Mesothelial cell of epicardium (in vitro differentiated cells): Measurements from ENCODE around the gene ALMS1. TPM values are rescaled to one million over a fixed set of nuclear protein-coding genes. Genes with fewer than 3 reads are reported as not detected.

Source experiments
- DNase-seq, 2 experiments: peaks; one replicate each; pipeline ENCODE4 v3.0.0; 2021; ENCODE audit warnings: low spot score in 2 of 2; ENCODE audit not compliant: unreplicated experiment in 2 of 2
- H3K27ac Mint-ChIP-seq: 2 replicates; pipeline ENCODE4 v1.8.0; 2021; ENCODE audit warnings: mixed read lengths
- H3K27me3 Mint-ChIP-seq: 2 replicates; pipeline ENCODE4 v1.8.0; 2021; ENCODE audit warnings: low read depth, mixed read lengths
- H3K36me3 Mint-ChIP-seq: 2 replicates; pipeline ENCODE4 v1.8.0; 2021; ENCODE audit warnings: mixed read lengths
- H3K4me1 Mint-ChIP-seq: 2 replicates; pipeline ENCODE4 v1.8.0; 2021; ENCODE audit warnings: mixed read lengths
- H3K4me3 Mint-ChIP-seq: 2 replicates; pipeline ENCODE4 v1.8.0; 2021; ENCODE audit warnings: mild to moderate bottlenecking, moderate library complexity, mixed read lengths
- H3K9me3 Mint-ChIP-seq: 2 replicates; pipeline ENCODE4 v1.8.0; 2021; ENCODE audit warnings: mixed read lengths
- CTCF ChIP-seq: fragments of 200-600 bp; sonication (generic); IDR thresholded peaks from one replicate; pipeline ENCODE4 v1.5.0; 2021; ENCODE audit warnings: antibody characterized with exemption; ENCODE audit not compliant: unreplicated experiment
- total RNA-seq: library from RNA; stranded (reverse); gene quantifications from 3 replicates; pipeline ENCODE4 v1.2.1, GENCODE V29; 2021

The ALMS1 gene
- total RNA-seq, 1 donor from 2014 or later: 42.2 TPM

GRCh38 chr2:73350035-73350691 is 35.5 kb upstream of the ALMS1 start:
- Mint-ChIP-seq H3K4me3 (no peak overlapping the region), H3K4me1 (no peaks in the 10 kb centered on the region), H3K9me3 (no peaks in the 10 kb centered on the region), H3K36me3 (no peaks in the 10 kb centered on the region), H3K27ac (no peak overlapping the region), H3K27me3 (peaks cover 65% of the 10 kb centered on the region)
- no peak for DNase-seq
- no peak for TF ChIP-seq CTCF

- Mint-ChIP-seq H3K4me1 (no peaks in the 10 kb centered on the region), H3K27me3 (peaks cover 31% of the 10 kb centered on the region), H3K4me3 (no peak overlapping the region), H3K9me3 (peaks cover 5% of the 10 kb centered on the region), H3K27ac (no peak overlapping the region), H3K36me3 (no peaks in the 10 kb centered on the region)
- TF ChIP-seq CTCF: no peak
- no peak for DNase-seq
Measured at GRCh38 chr2:73356097-73356496, 29.5 kb upstream of the ALMS1 start.

- Mint-ChIP-seq H3K9me3 (peaks cover 5% of the 10 kb centered on the region), H3K4me3 (no peak overlapping the region), H3K27ac (no peak overlapping the region), H3K4me1 (no peaks in the 10 kb centered on the region), H3K36me3 (no peaks in the 10 kb centered on the region), H3K27me3 (peaks cover 52% of the 10 kb centered on the region)
- peak; percentile 27 for TF ChIP-seq CTCF
- DNase-seq: no peak
Measured at GRCh38 chr2:73359915-73360697, 25.5 kb upstream of the ALMS1 start.

- H3K4me3 Mint-ChIP-seq: no peak overlapping the region
- H3K4me1 Mint-ChIP-seq: no peaks in the 10 kb centered on the region
- no peaks in the 10 kb centered on the region for H3K36me3 Mint-ChIP-seq
- H3K9me3 Mint-ChIP-seq: no peaks in the 10 kb centered on the region
- no peak overlapping the region for H3K27ac Mint-ChIP-seq
- no peak for DNase-seq
- TF ChIP-seq CTCF: no peak
- H3K27me3 Mint-ChIP-seq: peaks cover 65% of the 10 kb centered on the region
Measured at GRCh38 chr2:73366060-73366459, 19.6 kb upstream of the ALMS1 start.

- no peak overlapping the region for H3K4me3 Mint-ChIP-seq
- no peaks in the 10 kb centered on the region for H3K9me3 Mint-ChIP-seq
- H3K27ac Mint-ChIP-seq: no peak overlapping the region
- H3K36me3 Mint-ChIP-seq: no peaks in the 10 kb centered on the region
- no peak for DNase-seq
- TF ChIP-seq CTCF: no peak
- no peaks in the 10 kb centered on the region for H3K4me1 Mint-ChIP-seq
- H3K27me3 Mint-ChIP-seq: peaks cover 64% of the 10 kb centered on the region
Measured at GRCh38 chr2:73368781-73369180, 16.9 kb upstream of the ALMS1 start.
